CD4-positive, alpha-beta T cell treated with Interleukin-15 for 1 hour (primary cell): Measurements from ENCODE around the gene NDUFA11.

Experiments
- DNase-seq: peaks from one replicate; pipeline ENCODE4 v3.0.0-alpha.2; 2020

Gene NDUFA11

DNA sequence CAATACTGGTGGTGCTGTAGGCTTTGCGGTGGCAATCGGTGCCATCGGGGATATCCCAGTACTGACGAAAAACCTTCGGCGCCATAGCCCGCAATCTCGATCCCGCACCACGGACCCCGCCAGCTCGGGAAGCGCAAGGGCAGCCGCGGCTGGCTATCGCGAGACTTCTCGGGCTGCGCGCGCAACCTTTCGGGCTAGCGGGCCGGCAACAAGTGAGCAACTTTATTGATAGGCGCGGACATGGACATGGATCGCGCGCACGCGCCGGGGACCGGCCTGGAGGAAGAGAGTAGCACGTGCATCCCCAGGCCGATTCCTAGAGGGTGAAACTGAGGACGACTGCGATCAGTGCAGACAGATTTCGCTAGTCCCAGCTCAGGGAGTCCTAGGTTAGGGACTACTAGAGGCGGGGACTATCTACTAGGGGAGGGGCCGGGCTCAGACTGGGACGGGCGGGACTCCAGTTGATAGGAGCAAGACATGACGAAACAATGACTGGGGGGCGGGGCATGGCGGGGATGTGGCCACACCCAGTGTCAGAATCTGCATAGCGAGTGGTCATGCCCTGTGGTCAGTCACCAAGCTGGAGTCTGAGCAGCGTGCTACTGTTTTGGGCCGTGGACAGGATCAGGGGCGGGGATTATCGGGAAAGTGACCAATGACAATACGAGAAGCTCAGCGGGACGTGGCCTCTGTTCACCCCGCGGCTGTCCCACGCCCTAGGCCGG lies at the start of gene NDUFA11:
Gene NDUFA11, minus strand, starts transcription at position 167 of the 728 bp plus-strand sequence. Its CDS starts 82 bp downstream, at position 85.
- peak; percentile 96 for DNase-seq

- DNase-seq = no peak
These were observed 49.5 kb upstream of the NDUFA11 start for GRCh38 chr19:5953030-5953589.

DNA sequence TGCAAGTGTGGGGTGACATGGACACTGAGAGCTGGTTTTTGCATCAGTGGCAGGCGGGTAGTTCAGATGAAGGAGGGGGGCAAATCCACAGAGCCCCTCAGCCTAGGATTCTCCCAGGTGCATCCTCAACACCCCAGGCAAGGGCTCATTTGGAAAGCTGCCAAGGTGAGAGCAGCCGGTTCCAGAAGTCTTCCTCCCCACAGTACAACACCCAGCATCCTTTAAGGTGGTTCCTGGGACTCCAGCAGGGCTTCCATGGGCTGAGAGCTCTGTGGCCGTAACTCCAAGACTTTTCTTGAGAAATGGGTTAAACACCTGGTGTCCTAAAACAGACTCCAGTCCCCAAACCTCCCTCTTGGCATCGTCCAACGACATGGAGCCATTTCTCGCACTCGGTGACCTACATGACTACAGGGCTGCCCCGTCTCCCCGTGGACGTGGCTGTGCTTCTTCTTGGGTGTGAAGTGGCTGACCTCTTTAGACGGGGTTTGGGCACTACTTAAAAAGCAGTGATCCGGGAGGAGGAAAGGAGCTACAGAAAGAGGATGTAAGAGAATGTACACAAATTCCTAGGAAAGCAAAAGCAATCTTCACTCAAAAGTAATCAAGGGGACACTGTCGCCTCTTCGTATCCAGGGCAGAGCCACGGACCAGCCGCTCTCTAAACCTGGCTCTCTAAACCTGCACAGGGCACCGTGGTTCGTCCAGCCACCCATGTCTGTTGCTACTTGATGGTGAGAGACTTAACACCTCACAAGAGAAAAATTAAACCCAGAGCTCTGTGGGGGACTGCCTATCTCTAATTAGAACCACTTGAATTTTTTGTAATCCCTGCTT lies 48.8 kb upstream of the NDUFA11 start:
- DNase-seq = no peak

GRCh38 chr19:5951338-5951861 lies 47.8 kb upstream of the NDUFA11 start:
- DNase-seq = peak; percentile 24

GRCh38 chr19:5950741-5951140 lies 47.2 kb upstream of the NDUFA11 start:
- no peak for DNase-seq

- peak; percentile 25 for DNase-seq
These were observed 46.3 kb upstream of the NDUFA11 start for GRCh38 chr19:5949792-5950305.

DNA sequence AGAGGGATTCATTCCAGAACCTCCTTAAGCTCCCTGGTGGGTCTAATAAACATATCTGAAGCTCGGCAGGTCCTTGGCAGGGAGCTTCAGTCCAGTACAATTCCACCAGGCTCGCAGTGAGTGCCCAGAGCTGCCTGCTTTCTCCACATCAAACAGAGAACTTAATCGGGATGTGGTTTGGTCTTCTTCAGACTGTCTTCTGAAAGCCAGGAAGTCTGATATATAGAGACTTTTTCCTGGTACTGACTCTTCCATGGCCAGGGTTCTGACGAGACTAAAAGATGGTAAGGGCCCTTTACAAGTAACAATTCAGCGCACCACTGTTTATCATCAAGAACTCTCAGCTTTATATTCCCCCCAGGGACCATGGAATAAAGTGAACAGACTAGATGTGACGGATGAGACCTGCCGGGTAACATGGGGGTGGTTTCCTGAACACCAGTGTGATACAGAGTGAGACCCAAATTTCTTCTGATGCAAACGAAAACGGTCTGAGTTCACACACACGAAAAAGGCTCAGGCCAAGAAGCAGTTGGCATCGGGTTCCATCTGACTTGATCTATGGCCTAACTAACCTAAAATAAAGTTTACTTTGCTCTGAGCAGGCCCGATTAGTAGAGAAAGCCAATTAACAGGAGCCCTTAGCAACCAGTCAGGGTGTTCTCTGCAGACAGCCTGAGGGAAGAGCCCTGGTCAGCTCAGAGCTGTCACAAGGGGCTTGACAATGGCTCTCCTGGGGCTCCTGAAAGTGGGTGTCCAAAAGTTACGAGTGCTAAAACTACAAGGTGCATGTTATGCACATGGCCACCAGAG lies 45.4 kb upstream of the NDUFA11 start:
- no peak for DNase-seq

DNA sequence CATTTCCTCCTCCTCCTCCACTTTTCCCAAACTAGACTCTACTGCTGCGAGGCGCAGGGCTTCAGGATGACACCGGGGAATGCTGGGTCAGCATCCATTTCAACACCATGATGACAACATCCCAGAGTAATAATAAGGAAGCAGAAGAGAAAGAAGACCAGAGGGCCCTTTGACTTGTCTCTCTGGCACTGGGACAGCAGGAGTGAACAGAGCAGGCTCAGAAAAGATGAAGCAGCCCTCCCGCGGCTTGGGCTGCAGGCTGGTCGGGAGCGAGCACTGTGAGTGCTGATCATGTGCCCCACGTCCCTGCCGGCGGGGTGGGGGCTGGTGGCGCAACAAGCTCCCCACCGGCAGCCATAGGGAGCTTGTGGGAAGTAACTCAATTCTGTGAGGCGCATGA lies 43.8 kb upstream of the NDUFA11 start:
- DNase-seq = peak; percentile 59

- no peak for DNase-seq
These were observed 40.0 kb upstream of the NDUFA11 start for GRCh38 chr19:5943623-5944022.

GRCh38 chr19:5943045-5943444 lies 39.5 kb upstream of the NDUFA11 start:
- no peak for DNase-seq

DNA sequence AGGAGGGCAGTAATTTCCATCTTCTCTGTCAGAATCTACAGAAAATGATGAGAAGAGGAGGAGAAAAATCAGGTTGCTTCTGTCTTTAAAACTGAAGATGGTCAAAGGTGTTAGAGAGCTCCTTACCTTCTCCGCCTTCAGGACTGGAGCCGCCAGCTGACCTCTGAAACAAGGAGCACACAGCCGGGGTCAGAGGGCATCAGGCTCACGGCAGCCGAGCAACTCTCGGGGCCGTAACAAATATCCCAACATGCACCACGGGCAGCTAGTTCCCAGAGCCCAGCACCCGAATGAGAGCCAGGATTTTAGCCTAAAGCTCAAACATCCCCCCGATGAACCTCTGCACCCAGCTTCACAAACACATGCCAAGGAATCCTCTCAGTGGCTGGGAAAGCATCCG lies 38.1 kb upstream of the NDUFA11 start:
- no peak for DNase-seq

DNA sequence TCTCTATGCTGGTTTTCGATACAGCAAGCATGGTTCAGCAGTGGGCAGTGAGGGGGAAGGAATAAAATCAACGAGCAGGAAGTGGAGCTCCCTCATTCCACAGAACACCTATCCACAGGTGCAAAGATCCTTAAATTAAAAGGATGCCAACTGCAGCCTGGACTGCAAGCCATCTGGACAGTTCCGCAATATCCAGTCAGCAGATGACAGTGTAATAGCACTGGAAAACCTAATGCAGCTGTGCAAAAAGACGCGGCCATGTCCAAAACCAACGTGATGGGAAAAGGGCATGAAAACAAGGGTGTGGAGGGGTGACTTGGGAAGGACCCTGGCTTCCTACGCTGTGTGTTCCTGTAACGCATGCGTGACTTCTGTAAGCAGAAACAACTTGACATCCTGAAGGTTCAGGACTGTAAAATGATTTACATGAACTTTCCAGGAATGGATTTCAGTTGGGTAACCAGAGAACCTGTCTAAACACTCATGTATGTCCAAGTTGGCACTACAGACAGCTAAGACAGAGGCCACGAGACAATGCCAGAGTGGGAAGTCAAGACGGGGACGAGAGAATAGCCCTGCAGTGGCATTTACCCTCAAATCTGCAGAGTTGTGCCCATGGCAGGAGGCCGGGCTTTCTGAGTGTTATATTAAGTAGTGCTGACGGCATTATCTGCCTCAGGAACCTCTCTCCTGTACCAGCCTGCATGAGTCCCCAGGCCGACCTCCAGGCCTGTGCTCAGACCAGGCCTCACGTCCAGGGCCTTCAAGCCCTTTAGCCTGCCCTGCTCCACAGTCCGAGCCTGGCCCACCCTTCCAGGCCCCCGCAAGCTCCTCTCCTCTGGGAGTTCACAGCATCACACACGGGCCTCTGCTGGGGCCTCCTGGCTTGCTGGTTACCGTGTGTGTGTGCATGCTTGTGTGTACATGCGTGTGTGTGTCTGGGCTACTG lies 36.9 kb upstream of the NDUFA11 start:
- no peak for DNase-seq

- no peak for DNase-seq
These were observed 34.0 kb upstream of the NDUFA11 start for GRCh38 chr19:5937550-5937949.

- no peak for DNase-seq
These were observed 32.7 kb upstream of the NDUFA11 start for GRCh38 chr19:5936292-5936592.

DNA sequence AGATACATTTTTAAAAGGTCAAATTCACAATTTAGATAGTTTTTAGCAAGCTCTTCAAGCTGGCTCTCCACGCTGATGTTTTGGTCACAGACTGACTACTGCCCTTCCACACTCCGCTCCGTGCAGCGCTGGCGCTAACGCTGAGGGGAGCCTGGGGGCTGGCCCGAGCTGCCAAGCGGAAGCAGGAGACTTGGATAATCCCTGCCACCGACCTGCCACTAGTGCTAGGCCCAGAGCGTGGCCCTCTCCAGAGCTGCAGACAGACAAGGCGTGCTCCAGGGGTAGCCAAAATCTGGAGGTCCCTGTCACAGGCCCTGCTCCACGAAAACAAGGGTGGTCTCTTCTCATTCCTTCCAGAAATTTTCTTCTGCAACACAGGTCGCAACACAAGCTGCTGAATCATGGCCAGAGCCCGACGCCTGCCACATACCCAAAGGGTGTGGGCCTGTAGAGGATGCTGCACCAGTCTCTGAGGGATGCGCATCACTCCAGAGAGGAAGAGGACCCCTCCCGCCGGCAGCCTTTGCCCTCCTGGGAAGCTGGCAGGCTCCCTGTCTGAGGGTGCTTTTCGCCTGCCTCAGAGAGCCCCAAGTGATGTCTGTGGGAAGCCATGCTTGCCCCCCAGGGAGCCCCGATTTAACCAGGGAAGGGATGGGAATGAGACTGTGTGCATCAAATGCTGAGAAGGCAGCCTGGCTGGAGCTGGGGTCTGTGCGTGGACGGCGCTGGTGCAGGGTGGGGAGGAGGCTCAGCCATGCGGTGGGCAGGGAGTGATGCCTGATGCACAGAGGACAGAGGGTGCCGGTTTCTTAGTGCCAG lies 32.1 kb upstream of the NDUFA11 start:
- no peak for DNase-seq

DNA sequence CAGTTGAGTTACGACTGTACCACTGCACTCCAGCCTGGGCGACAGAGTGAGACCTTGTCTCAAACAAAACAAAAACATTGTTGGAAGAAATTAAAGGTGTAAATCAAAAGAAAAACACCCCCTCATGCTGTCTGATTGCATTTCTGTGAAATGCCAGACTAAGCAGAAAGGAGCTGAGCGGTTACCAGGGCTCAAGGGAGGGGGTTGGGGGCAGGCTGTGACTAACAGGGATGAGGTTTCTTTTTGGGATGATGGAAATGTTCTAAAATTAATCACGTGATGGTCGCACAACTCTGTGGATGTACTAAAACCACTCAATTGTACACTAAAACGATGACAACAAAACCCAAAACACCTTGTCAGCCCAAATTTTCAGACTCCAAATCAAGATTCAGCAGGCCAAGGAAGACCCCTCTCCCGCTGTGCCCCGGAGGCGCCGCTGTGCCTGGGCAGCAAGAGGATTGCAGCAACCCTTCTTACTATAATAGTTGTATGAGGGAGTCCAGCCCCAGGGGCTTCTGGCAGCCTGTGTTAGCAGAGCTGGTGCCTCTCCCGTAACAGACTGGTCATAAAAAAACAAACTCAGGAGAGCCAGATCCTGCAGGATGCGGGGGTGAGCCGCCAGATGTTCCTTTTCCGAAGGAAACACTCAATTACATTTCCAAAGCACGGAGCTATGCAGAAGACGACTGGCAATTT lies 31.3 kb upstream of the NDUFA11 start:
- DNase-seq = no peak

- DNase-seq = no peak
These were observed 30.4 kb upstream of the NDUFA11 start for GRCh38 chr19:5934069-5934401.

DNA sequence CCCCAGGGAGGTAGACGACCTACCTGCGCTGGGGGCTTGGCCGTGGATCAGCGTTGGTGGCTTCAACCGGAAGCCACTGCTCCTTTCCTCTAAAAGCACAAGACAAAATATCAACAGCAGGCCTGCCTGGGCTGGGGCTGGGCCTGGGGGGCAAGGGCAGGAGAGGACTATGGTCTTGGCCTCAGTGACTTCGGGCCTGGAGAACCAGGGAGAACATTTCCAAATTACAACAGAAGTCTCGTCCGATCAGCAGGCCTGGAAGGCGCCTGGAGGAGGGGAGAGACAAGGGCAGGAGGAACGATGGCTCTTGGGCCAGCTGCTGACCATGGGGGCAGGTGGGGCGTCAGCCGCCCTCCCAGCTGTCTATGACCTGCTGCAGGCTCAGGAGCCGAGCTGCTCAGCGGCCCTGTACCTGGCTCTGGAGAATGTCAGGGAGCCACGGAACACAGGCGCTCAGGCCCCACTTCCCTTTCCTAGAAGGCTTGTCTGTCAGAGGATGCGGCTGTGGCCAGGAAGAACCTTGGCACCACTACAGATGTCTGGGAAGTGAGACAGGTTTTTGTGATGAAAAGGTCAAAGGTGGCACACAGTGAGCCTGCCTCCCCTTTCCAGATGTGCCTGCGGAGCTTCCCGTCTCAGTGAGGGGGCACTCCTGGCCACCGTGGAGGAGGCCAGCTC lies 29.9 kb upstream of the NDUFA11 start:
- DNase-seq = no peak

DNA sequence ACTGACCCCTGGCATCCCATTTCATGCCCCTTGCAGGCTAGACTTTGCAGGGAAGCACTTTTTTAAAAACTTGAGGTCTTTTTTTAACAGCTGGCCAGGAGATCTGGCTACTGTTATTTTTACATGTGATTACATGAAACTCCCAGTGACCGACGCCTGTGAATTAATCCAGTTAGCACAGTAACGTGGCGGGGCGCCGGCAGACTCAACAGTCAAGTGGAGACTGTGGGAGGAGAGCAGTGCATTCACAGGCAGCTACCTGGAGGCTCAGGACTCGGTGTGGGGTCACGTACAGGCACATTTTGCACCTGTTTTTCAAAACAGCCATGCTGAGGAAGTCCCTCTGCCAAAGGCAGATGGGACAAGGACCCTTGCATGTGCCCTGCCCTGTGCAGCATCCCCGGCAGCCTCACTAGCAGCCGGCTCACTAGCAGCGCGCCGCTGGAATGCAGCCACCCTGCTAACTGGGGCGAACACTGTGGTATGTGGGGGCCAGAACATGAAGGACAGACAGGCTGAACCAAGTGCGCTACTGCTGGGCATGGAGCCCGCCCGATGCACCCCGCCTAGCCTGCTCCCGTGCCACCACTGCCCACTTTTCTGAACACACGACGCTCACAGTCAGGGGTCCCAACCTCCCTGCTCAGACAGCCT lies 29.1 kb upstream of the NDUFA11 start:
- DNase-seq = no peak
